Activated T-helper 1 cell treated with anti-CD3 and anti-CD28 coated beads, Interleukin-12 subunit alpha, Interleukin-12 subunit beta, Interleukin-2, Interleukin-4 antibody, amounts not matched to agents 30 ng/mL and 10 ng/mL and 1 ng/mL, durations not matched to agents 14 hours and 24 hours and 36 hours (primary cell): ENCODE results near the gene DNAH2. TPM values are rescaled to one million over a fixed set of nuclear protein-coding genes. Genes with fewer than 3 reads are reported as not detected.

Experiments
- DNase-seq: peaks from one replicate; pipeline ENCODE4 v3.0.0; 2021; ENCODE audit warnings: low spot score
- H3K27ac Mint-ChIP-seq: one replicate; pipeline ENCODE4 v1.8.0; 2021; ENCODE audit warnings: mild to moderate bottlenecking, mixed read lengths
- H3K27me3 Mint-ChIP-seq: one replicate; pipeline ENCODE4 v1.8.0; 2022; ENCODE audit warnings: mild to moderate bottlenecking, moderate library complexity, mixed read lengths; ENCODE audit not compliant: insufficient read depth
- H3K36me3 Mint-ChIP-seq: one replicate; pipeline ENCODE4 v1.8.0; 2021; ENCODE audit warnings: low read depth, mixed read lengths
- H3K4me1 Mint-ChIP-seq: one replicate; pipeline ENCODE4 v1.8.0; 2021; ENCODE audit warnings: low read depth, mixed read lengths
- H3K4me3 Mint-ChIP-seq: one replicate; pipeline ENCODE4 v1.8.0; 2021; ENCODE audit warnings: mild to moderate bottlenecking, moderate library complexity, mixed read lengths
- H3K9me3 Mint-ChIP-seq: one replicate; pipeline ENCODE4 v1.8.0; 2021; ENCODE audit warnings: mixed read lengths
- intact Hi-C: fragments of 100-400 bp; cut with micrococcal nuclease; formaldehyde crosslinking; loops from one replicate; pipeline ENCODE4 v1.15.1; 2024
- total RNA-seq: library from RNA; stranded (reverse); gene quantifications from 2 replicates; pipeline ENCODE4 v1.2.3, GENCODE V29; 2022

The DNAH2 gene
- total RNA-seq, 1 donor from 2014 or later = not detected

- Mint-ChIP-seq H3K4me1 (no peaks in the 10 kb centered on the region), H3K27me3 (no peaks in the 10 kb centered on the region), H3K9me3 (no peaks in the 10 kb centered on the region), H3K36me3 (no peaks in the 10 kb centered on the region), H3K4me3 (no peak overlapping the region), H3K27ac (no peak overlapping the region)
- DNase-seq = no peak
- intact Hi-C loops = no loop called here
These were observed 57.5 kb downstream of the DNAH2 start for GRCh38 chr17:7775051-7775450.

GRCh38 chr17:7777017-7777416, 59.5 kb downstream of the DNAH2 start:
- H3K27ac Mint-ChIP-seq = no peak overlapping the region
- intact Hi-C loops = no loop called here
- H3K9me3 Mint-ChIP-seq = no peaks in the 10 kb centered on the region
- H3K36me3 Mint-ChIP-seq = no peaks in the 10 kb centered on the region
- no peaks in the 10 kb centered on the region for H3K27me3 Mint-ChIP-seq
- no peaks in the 10 kb centered on the region for H3K4me1 Mint-ChIP-seq
- no peak for DNase-seq
- H3K4me3 Mint-ChIP-seq = no peak overlapping the region

- no peaks in the 10 kb centered on the region for H3K36me3 Mint-ChIP-seq
- intact Hi-C loops = no loop called here
- H3K27me3 Mint-ChIP-seq = peaks cover 12% of the 10 kb centered on the region
- DNase-seq = no peak
- no peaks in the 10 kb centered on the region for H3K4me1 Mint-ChIP-seq
- no peak overlapping the region for H3K4me3 Mint-ChIP-seq
- H3K9me3 Mint-ChIP-seq = no peaks in the 10 kb centered on the region
- no peak overlapping the region for H3K27ac Mint-ChIP-seq
These were observed 63.2 kb downstream of the DNAH2 start for GRCh38 chr17:7780736-7781135.

DNA sequence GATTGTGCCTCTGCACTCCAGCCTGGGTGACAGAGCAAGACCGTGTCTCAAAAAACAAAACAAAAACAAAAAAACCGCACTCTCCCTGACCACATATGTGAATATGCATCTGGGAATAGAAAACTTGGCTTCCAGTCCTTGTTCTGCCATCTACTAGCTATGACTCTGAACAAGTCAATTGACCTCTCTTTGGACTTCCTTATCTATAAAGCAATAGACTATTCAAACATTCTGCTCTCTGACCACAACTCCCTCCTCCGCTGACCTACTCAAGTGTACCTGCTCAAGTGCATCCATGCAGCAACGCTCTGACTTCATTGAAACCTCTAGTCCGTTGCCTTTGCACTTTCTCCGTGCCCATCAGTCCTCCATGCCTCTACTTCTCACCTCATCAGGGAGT, 63.9 kb downstream of the DNAH2 start:
- DNase-seq = no peak
- Mint-ChIP-seq H3K9me3 (no peaks in the 10 kb centered on the region), H3K27me3 (peaks cover 12% of the 10 kb centered on the region), H3K4me1 (no peaks in the 10 kb centered on the region), H3K27ac (no peak overlapping the region), H3K36me3 (no peaks in the 10 kb centered on the region), H3K4me3 (no peak overlapping the region)
- intact Hi-C loops = no loop called here

- peaks cover 12% of the 10 kb centered on the region for H3K27me3 Mint-ChIP-seq
- no peaks in the 10 kb centered on the region for H3K4me1 Mint-ChIP-seq
- H3K9me3 Mint-ChIP-seq = no peaks in the 10 kb centered on the region
- DNase-seq = no peak
- intact Hi-C loops = no loop called here
- H3K27ac Mint-ChIP-seq = no peak overlapping the region
- no peak overlapping the region for H3K4me3 Mint-ChIP-seq
- H3K36me3 Mint-ChIP-seq = no peaks in the 10 kb centered on the region
These were observed 64.7 kb downstream of the DNAH2 start for GRCh38 chr17:7782240-7782639.

DNA sequence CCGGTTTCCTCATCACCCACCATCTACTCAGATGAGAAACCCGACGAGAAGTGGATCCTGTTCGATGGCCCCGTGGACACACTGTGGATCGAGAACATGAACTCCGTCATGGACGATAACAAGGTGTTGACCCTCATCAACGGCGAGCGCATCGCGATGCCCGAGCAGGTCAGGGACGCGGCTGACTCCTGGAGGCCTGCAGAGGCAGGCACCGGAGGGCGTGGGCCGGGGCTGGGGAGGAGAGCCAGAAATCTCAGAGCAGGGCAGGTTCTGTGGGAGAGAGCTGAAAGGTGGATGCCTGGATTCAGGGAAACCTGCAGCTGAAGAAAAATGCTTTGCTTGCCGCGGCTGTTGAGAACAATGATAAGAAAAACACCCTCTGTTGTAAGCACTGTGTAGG, 69.3 kb downstream of the DNAH2 start:
- no peaks in the 10 kb centered on the region for H3K36me3 Mint-ChIP-seq
- H3K4me1 Mint-ChIP-seq = no peaks in the 10 kb centered on the region
- no peak overlapping the region for H3K4me3 Mint-ChIP-seq
- intact Hi-C loops = no loop called here
- DNase-seq = no peak
- no peaks in the 10 kb centered on the region for H3K9me3 Mint-ChIP-seq
- peaks cover 12% of the 10 kb centered on the region for H3K27me3 Mint-ChIP-seq
- no peak overlapping the region for H3K27ac Mint-ChIP-seq

DNA sequence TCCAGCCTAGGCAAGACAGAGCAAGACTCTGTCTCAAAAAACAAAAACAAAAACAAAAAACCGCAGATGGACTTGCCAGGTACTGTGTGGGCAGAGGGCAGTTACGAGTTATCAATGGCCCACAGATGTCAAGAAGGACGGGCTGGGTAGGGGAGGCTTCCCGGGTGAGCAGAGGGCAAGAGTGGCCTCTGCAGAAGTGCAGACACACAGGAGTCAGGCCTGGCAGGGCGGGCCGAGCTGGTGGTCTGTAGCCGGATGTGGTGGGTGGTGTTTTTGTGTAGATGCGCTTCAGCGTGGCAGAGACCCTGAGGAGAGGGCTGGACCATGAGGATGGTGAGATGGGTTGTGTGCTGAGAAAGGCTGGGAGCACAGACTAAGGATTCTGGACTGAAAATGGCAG, 71.6 kb downstream of the DNAH2 start:
- H3K4me3 Mint-ChIP-seq = no peak overlapping the region
- no peaks in the 10 kb centered on the region for H3K4me1 Mint-ChIP-seq
- no peaks in the 10 kb centered on the region for H3K9me3 Mint-ChIP-seq

GRCh38 chr17:7790150-7790549, 72.6 kb downstream of the DNAH2 start:
- H3K9me3 Mint-ChIP-seq = no peaks in the 10 kb centered on the region
- no peaks in the 10 kb centered on the region for H3K27me3 Mint-ChIP-seq
- no peak overlapping the region for H3K27ac Mint-ChIP-seq
- intact Hi-C loops = no loop called here
- H3K4me1 Mint-ChIP-seq = no peaks in the 10 kb centered on the region
- H3K36me3 Mint-ChIP-seq = no peaks in the 10 kb centered on the region
- DNase-seq = no peak
- no peak overlapping the region for H3K4me3 Mint-ChIP-seq

More for the DNA sequence above, 71.6 kb downstream of the DNAH2 start:
- DNase-seq = no peak
- intact Hi-C loops = no loop called here
- Mint-ChIP-seq H3K36me3 (no peaks in the 10 kb centered on the region), H3K27me3 (peaks cover 1% of the 10 kb centered on the region), H3K27ac (no peak overlapping the region)

GRCh38 chr17:7792611-7793010, 75.1 kb downstream of the DNAH2 start:
- Mint-ChIP-seq H3K36me3 (no peaks in the 10 kb centered on the region), H3K4me1 (no peaks in the 10 kb centered on the region), H3K27ac (no peak overlapping the region), H3K4me3 (no peak overlapping the region), H3K9me3 (no peaks in the 10 kb centered on the region), H3K27me3 (no peaks in the 10 kb centered on the region)
- DNase-seq = no peak
- intact Hi-C loops = no loop called here

DNA sequence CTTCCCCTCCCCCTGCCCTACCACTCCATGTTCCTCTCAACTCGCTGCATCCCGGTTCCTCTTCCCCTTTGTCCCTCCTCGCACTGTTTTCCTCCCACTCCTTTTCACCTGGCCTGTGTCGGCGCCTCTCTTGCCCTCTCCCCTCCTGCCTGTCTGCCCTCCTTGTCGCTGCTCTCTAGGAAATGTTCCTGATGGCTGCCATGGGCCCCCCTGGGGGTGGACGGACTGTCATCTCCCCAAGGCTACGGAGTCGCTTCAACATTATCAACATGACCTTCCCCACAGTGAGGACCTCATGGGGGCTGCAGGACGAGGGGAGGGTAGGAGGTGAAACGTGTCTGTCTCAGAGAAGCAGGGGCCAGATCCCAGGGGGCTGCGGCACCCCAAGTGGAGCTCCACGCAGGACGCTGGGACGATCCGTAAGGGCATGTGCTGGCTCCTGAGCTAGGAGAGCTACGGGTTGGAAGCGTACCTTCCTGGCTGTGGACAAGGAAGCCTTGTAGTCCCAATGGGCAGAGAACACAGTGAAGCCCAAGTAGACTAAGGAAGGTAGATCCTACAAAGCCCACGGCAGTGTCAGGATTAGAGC, 76.6 kb downstream of the DNAH2 start:
- Mint-ChIP-seq H3K27ac (no peak overlapping the region), H3K4me1 (no peaks in the 10 kb centered on the region)
- intact Hi-C loops = no loop called here

DNA sequence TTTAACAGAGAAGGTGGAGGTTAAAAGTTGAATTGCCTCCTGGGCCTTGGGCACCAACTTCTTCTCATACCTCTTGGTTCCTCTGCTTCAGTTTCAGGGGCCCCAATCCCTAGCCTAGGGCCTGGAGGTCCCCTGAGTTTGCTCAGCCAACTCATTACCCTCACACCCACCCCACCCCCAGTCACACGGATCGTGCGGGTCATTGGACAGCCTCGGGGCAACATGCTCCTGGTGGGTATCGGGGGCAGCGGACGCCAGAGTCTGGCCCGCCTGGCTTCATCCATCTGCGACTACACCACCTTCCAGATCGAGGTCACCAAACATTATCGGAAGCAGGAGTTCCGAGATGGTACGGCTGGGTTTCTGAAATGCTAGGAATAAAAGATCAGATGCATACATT, 80.4 kb downstream of the DNAH2 start:
- Mint-ChIP-seq H3K4me1 (no peaks in the 10 kb centered on the region), H3K27me3 (no peaks in the 10 kb centered on the region), H3K9me3 (no peaks in the 10 kb centered on the region), H3K4me3 (no peak overlapping the region), H3K27ac (no peak overlapping the region), H3K36me3 (no peaks in the 10 kb centered on the region)
- no peak for DNase-seq
- intact Hi-C loops = no loop called here

More for the DNA sequence above, 76.6 kb downstream of the DNAH2 start:
- Mint-ChIP-seq H3K4me3 (no peak overlapping the region), H3K36me3 (no peaks in the 10 kb centered on the region), H3K9me3 (no peaks in the 10 kb centered on the region), H3K27me3 (no peaks in the 10 kb centered on the region)
- no peak for DNase-seq

DNA sequence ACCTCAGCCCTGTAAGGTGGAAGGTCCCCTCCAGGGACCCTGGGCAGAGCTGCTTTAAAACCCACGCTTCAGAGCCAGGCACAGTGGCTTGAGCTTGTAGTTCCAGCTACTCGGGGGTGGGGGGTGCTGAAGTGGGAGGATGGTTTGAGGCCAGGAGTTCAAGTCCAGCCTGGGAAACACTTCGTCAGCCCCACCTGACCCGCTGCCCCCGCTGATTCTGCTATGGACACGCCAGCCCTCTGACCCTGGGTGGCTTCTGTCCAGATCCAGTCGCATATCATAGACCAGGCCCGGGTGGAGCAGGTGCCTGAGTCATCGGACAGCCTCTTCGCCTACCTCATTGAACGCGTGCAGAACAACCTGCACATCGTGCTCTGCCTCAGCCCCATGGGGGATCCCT, 81.3 kb downstream of the DNAH2 start:
- Mint-ChIP-seq H3K27me3 (no peaks in the 10 kb centered on the region), H3K27ac (no peak overlapping the region), H3K36me3 (no peaks in the 10 kb centered on the region)

GRCh38 chr17:7803981-7804380, 86.4 kb downstream of the DNAH2 start:
- H3K27me3 Mint-ChIP-seq = peaks cover 2% of the 10 kb centered on the region
- no peaks in the 10 kb centered on the region for H3K9me3 Mint-ChIP-seq
- no peak overlapping the region for H3K4me3 Mint-ChIP-seq
- no peak overlapping the region for H3K27ac Mint-ChIP-seq
- intact Hi-C loops = no loop called here
- H3K36me3 Mint-ChIP-seq = no peaks in the 10 kb centered on the region
- H3K4me1 Mint-ChIP-seq = no peaks in the 10 kb centered on the region
- DNase-seq = no peak

More for the DNA sequence above, 81.3 kb downstream of the DNAH2 start:
- Mint-ChIP-seq H3K9me3 (no peaks in the 10 kb centered on the region), H3K4me3 (no peak overlapping the region), H3K4me1 (no peaks in the 10 kb centered on the region)
- DNase-seq = no peak
- intact Hi-C loops = no loop called here

GRCh38 chr17:7806587-7806986, 89.0 kb downstream of the DNAH2 start:
- Mint-ChIP-seq H3K9me3 (no peaks in the 10 kb centered on the region), H3K4me1 (no peaks in the 10 kb centered on the region)

More at GRCh38 chr17:7806587-7806986, 89.0 kb downstream of the DNAH2 start:
- no peak for DNase-seq
- intact Hi-C loops = no loop called here
- Mint-ChIP-seq H3K4me3 (no peak overlapping the region), H3K27me3 (peaks cover 4% of the 10 kb centered on the region), H3K27ac (no peak overlapping the region), H3K36me3 (no peaks in the 10 kb centered on the region)
